Measurements from ENCODE around the gene TNP2. TPM values are rescaled to one million over a fixed set of nuclear protein-coding genes. Genes with fewer than 3 reads are reported as not detected.
"Not testable (repeated sequence)": the region's sequence is repeated elsewhere in the genome, so short reads cannot be mapped to it uniquely, and the experiment has no call there.

The TNP2 gene
- total RNA-seq, 3 donors from 2014 or later (not counting 1 experiment from before 2014, with no cell fraction given), result not detected

- Histone ChIP-seq H3K27ac (ENCODE audit: low read length) (no peak overlapping the region), H3K4me3 (ENCODE audit: low read length) (no peak overlapping the region), H3K4me1 (ENCODE audit: control insufficient read depth, insufficient read depth, low read length) (peaks cover 17% of the 10 kb centered on the region), H3K27me3 (ENCODE audit: control insufficient read depth, insufficient read depth, low read length) (peaks cover under 1% of the 10 kb centered on the region), H3K36me3 (ENCODE audit: control insufficient read depth, insufficient read depth, low read length) (no peaks in the 10 kb centered on the region), H3K9me3 (ENCODE audit: control insufficient read depth, insufficient read depth, low read length) (no peaks in the 10 kb centered on the region)
- H3K4me3 Mint-ChIP-seq, result no peak overlapping the region
- 86% methylated on average over 4 of the region's 4 CpGs for WGBS (ENCODE audit: insufficient coverage)
- H3K27ac Mint-ChIP-seq, result no peak overlapping the region
- intact Hi-C loops (cut with micrococcal nuclease), result no loop called here
- H3K9me3 Mint-ChIP-seq, result no peaks in the 10 kb centered on the region
- H3K4me1 Mint-ChIP-seq, result peaks cover 9 to 12% of the 10 kb centered on the region in 2 donors
- DNase-seq (no peak), ATAC-seq (no peak)
- H3K36me3 Mint-ChIP-seq, result no peaks in the 10 kb centered on the region
- peaks cover 39 to 40% of the 10 kb centered on the region in 2 donors for H3K27me3 Mint-ChIP-seq (ENCODE audit: low read depth in 2 of 2)
- TF ChIP-seq CTCF (IDR thresholded peaks at IDR 0.05), result no peak
These were observed 32.7 kb upstream of the TNP2 start for GRCh38 chr16:11301645-11302501.

- Mint-ChIP-seq H3K27ac (no peak overlapping the region), H3K36me3 (no peaks in the 10 kb centered on the region), H3K4me3 (no peak overlapping the region), H3K9me3 (no peaks in the 10 kb centered on the region), H3K4me1 (peaks cover 12 to 13% of the 10 kb centered on the region in 2 donors), H3K27me3 (ENCODE audit: low read depth in 2 of 2) (peaks cover 35 to 37% of the 10 kb centered on the region in 2 donors)
- H3K4me3 ChIP-seq (ENCODE audit: low read length), result no peak overlapping the region
- ATAC-seq (no peak), DNase-seq (no peak)
- no peaks in the 10 kb centered on the region for H3K36me3 ChIP-seq (ENCODE audit: control insufficient read depth, insufficient read depth, low read length)
- intact Hi-C loops (cut with micrococcal nuclease), result no loop called here
- no peak overlapping the region for H3K27ac ChIP-seq (ENCODE audit: low read length)
- WGBS (ENCODE audit: insufficient coverage), result 93% methylated on average over 7 of the region's 7 CpGs
- TF ChIP-seq CTCF (IDR thresholded peaks at IDR 0.05), result no peak
- peaks cover 28% of the 10 kb centered on the region for H3K4me1 ChIP-seq (ENCODE audit: control insufficient read depth, insufficient read depth, low read length)
- peaks cover 12% of the 10 kb centered on the region for H3K27me3 ChIP-seq (ENCODE audit: control insufficient read depth, insufficient read depth, low read length)
- no peaks in the 10 kb centered on the region for H3K9me3 ChIP-seq (ENCODE audit: control insufficient read depth, insufficient read depth, low read length)
These were observed 31.4 kb upstream of the TNP2 start for GRCh38 chr16:11300560-11300892.

GRCh38 chr16:11299865-11300559, 30.9 kb upstream of the TNP2 start:
- Histone ChIP-seq H3K36me3 (ENCODE audit: control insufficient read depth, insufficient read depth, low read length) (no peaks in the 10 kb centered on the region), H3K4me3 (ENCODE audit: low read length) (no peak overlapping the region), H3K4me1 (ENCODE audit: control insufficient read depth, insufficient read depth, low read length) (peaks cover 28% of the 10 kb centered on the region), H3K27ac (ENCODE audit: low read length) (no peak overlapping the region), H3K9me3 (ENCODE audit: control insufficient read depth, insufficient read depth, low read length) (no peaks in the 10 kb centered on the region), H3K27me3 (ENCODE audit: control insufficient read depth, insufficient read depth, low read length) (peaks cover 13% of the 10 kb centered on the region)
- no peak for ATAC-seq
- no peaks in the 10 kb centered on the region for H3K36me3 Mint-ChIP-seq
- H3K4me3 Mint-ChIP-seq, result no peak overlapping the region
- intact Hi-C loops (cut with micrococcal nuclease), result loop anchor here (5.0 kb wide), 1 partner anchor 52 kb away; no protein-coding TSS in a partner anchor
- 71% methylated on average over 6 of the region's 6 CpGs for WGBS (ENCODE audit: insufficient coverage)
- TF ChIP-seq CTCF (IDR thresholded peaks at IDR 0.05), result no peak
- peaks cover 35 to 41% of the 10 kb centered on the region in 2 donors for H3K27me3 Mint-ChIP-seq (ENCODE audit: low read depth in 2 of 2)
- no peaks in the 10 kb centered on the region for H3K9me3 Mint-ChIP-seq
- peaks cover 12 to 13% of the 10 kb centered on the region in 2 donors for H3K4me1 Mint-ChIP-seq
- H3K27ac Mint-ChIP-seq, result no peak overlapping the region
- no peak for DNase-seq

GRCh38 chr16:11298950-11299547, 29.9 kb upstream of the TNP2 start:
- peaks cover 32 to 43% of the 10 kb centered on the region in 2 donors for H3K27me3 Mint-ChIP-seq (ENCODE audit: low read depth in 2 of 2)
- not testable (repeated sequence) for H3K4me3 ChIP-seq (ENCODE audit: low read length); H3K36me3 ChIP-seq (ENCODE audit: control insufficient read depth, insufficient read depth, low read length); H3K9me3 Mint-ChIP-seq; H3K9me3 ChIP-seq (ENCODE audit: control insufficient read depth, insufficient read depth, low read length); ATAC-seq; H3K27ac ChIP-seq (ENCODE audit: low read length); H3K36me3 Mint-ChIP-seq; H3K27ac Mint-ChIP-seq; H3K4me3 Mint-ChIP-seq
- intact Hi-C loops (cut with micrococcal nuclease), result loop anchor here (5.0 kb wide), 1 partner anchor 53 kb away; no protein-coding TSS in a partner anchor
- WGBS (ENCODE audit: insufficient coverage), result 72% methylated on average over 12 of the region's 13 CpGs
- H3K4me1 Mint-ChIP-seq, result peaks cover 12 to 13% of the 10 kb centered on the region in 2 donors
- peaks cover 15% of the 10 kb centered on the region for H3K27me3 ChIP-seq (ENCODE audit: control insufficient read depth, insufficient read depth, low read length)
- H3K4me1 ChIP-seq (ENCODE audit: control insufficient read depth, insufficient read depth, low read length), result peaks cover 28% of the 10 kb centered on the region
- DNase-seq, result peak in 1 of 2 donors; percentile 25
